ENCODE measurements around the gene TMEM269.

TMEM269 gene

GRCh38 chr1:42825036-42825851 is 40.5 kb downstream of the TMEM269 start:
- DNase-seq = peak; percentile 96

GRCh38 chr1:42830631-42831030 is 45.8 kb downstream of the TMEM269 start:
- no peak for DNase-seq

- no peak for DNase-seq
These were observed 46.5 kb downstream of the TMEM269 start for GRCh38 chr1:42831273-42831672.

- DNase-seq = no peak
These were observed 48.0 kb downstream of the TMEM269 start for GRCh38 chr1:42832641-42833240.

GRCh38 chr1:42833981-42834380 is 49.2 kb downstream of the TMEM269 start:
- peak; percentile 14 for DNase-seq

GRCh38 chr1:42834803-42835202 is 50.0 kb downstream of the TMEM269 start:
- no peak for DNase-seq

- DNase-seq = no peak
These were observed 50.6 kb downstream of the TMEM269 start for GRCh38 chr1:42835422-42835821.

- DNase-seq = no peak
These were observed 52.9 kb downstream of the TMEM269 start for GRCh38 chr1:42837709-42838108.

- DNase-seq = no peak
These were observed 53.8 kb downstream of the TMEM269 start for GRCh38 chr1:42838482-42839190.

- DNase-seq = no peak
These were observed 56.2 kb downstream of the TMEM269 start for GRCh38 chr1:42841010-42841409.

- no peak for DNase-seq
These were observed 56.8 kb downstream of the TMEM269 start for GRCh38 chr1:42841440-42842147.

GRCh38 chr1:42844592-42845140 is 59.9 kb downstream of the TMEM269 start:
- no peak for DNase-seq

- DNase-seq = no peak
These were observed 60.4 kb downstream of the TMEM269 start for GRCh38 chr1:42845193-42845592.

GRCh38 chr1:42845866-42846256 is 61.1 kb downstream of the TMEM269 start:
- no peak for DNase-seq

GRCh38 chr1:42846257-42847110 is 61.7 kb downstream of the TMEM269 start, which contains the start of gene ZNF691:
TSS of gene ZNF691 (plus strand) at chr1:42846613. CDS start at chr1:42849659, 3,046 bp downstream.
- DNase-seq = peak; percentile 98

- no peak for DNase-seq
These were observed 62.4 kb downstream of the TMEM269 start for GRCh38 chr1:42847111-42847595.

GRCh38 chr1:42847721-42848460 is 63.1 kb downstream of the TMEM269 start:
- no peak for DNase-seq

- DNase-seq = no peak
These were observed 64.2 kb downstream of the TMEM269 start for GRCh38 chr1:42848823-42849537.

- DNase-seq = no peak
These were observed 65.2 kb downstream of the TMEM269 start for GRCh38 chr1:42849944-42850343.
